Measurements from ENCODE around the gene CDC42.

GRCh38 chr1:22107126-22107525 lies 54.6 kb downstream of the CDC42 start:
- TF ChIP-seq EZH2 (IDR thresholded peaks at IDR 0.05; ENCODE audit: insufficient read depth, low read length), result no peak
- TF ChIP-seq CTCF (IDR thresholded peaks at IDR 0.05; ENCODE audit: insufficient read depth, low read depth, low read length), result no peak

Data from astrocyte (in vitro differentiated cells and primary cell).